Measurements from ENCODE around the gene PHACTR3.

Gene PHACTR3

DNA sequence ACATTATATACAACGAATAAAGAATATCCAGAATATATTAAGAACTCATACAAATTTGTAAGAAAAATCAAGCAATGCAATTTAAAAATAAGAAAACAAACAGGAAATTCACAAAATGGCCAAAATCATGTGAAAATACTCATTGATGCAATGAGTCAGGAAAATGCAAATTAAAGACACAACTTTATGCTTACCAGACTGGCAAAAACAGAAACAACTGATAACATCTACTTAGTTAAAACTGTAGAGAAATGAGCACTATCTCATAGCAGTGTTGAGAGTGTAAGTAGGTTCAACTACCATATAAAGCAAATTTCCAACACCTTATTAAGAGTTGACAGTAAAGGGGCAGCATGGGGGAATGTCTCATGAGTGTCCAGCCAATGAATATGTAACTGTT lies 266.8 kb downstream of the PHACTR3 start:
- Histone ChIP-seq H3K27ac (ENCODE audit: low read length) (no peak overlapping the region), H4K20me1 (ENCODE audit: insufficient read depth, low read length) (no peaks in the 10 kb centered on the region), H3K4me1 (ENCODE audit: low read length) (peaks cover 12% of the 10 kb centered on the region), H3K9me3 (replicated peaks; ENCODE audit: insufficient read depth, low read length) (no peaks in the 10 kb centered on the region), H3K36me3 (replicated peaks; ENCODE audit: insufficient read depth, low read length) (no peaks in the 10 kb centered on the region), H2AFZ (ENCODE audit: low read length) (no peak overlapping the region), H3F3A (ENCODE audit: insufficient read depth, low read length) (no peaks in the 10 kb centered on the region), H3K9ac (ENCODE audit: low read length) (no peak overlapping the region), H3K79me2 (ENCODE audit: low read length) (no peaks in the 10 kb centered on the region), H3K9me2 (replicated peaks; ENCODE audit: insufficient read depth, low read length) (no peaks in the 10 kb centered on the region), H3K4me3 (ENCODE audit: low read length) (no peak overlapping the region), H3K4me2 (ENCODE audit: low read depth, low read length) (no peak overlapping the region), H3K27me3 (replicated peaks; ENCODE audit: insufficient read depth, low read length) (no peaks in the 10 kb centered on the region)
- no peak for DNase-seq
- TF ChIP-seq, protein P1, sequence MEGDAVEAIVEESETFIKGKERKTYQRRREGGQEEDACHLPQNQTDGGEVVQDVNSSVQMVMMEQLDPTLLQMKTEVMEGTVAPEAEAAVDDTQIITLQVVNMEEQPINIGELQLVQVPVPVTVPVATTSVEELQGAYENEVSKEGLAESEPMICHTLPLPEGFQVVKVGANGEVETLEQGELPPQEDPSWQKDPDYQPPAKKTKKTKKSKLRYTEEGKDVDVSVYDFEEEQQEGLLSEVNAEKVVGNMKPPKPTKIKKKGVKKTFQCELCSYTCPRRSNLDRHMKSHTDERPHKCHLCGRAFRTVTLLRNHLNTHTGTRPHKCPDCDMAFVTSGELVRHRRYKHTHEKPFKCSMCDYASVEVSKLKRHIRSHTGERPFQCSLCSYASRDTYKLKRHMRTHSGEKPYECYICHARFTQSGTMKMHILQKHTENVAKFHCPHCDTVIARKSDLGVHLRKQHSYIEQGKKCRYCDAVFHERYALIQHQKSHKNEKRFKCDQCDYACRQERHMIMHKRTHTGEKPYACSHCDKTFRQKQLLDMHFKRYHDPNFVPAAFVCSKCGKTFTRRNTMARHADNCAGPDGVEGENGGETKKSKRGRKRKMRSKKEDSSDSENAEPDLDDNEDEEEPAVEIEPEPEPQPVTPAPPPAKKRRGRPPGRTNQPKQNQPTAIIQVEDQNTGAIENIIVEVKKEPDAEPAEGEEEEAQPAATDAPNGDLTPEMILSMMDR (IDR thresholded peaks at IDR 0.05; ENCODE audit: low read length): no peak
- TF ChIP-seq EZH2 (optimal IDR thresholded peaks at IDR 0.05; ENCODE audit: low read depth, low read length) (no peak), EZH2phosphoT487 (IDR thresholded peaks at IDR 0.05; ENCODE audit: low read length) (no peak)

DNA sequence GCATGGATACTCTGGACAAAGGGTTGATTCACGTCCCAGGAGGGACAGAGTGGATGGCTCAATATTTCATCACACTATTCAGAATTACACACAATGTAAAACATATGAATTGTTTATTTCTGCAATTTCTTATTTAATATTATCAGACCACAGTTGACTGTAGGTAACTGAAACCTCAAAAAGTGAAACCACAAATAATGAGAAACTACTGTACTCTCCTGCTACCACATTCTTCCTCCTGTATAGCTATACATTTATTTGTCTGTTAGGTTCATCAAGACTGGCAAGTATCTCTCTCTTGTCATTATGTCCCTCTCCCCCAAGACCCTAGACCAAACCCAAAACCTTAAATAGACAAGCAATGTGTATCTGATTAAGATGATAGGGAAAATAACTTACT lies 269.1 kb downstream of the PHACTR3 start:
- Histone ChIP-seq H2AFZ (ENCODE audit: low read length) (no peak overlapping the region), H3K4me3 (ENCODE audit: low read length) (no peak overlapping the region), H3K27me3 (replicated peaks; ENCODE audit: insufficient read depth, low read length) (no peaks in the 10 kb centered on the region), H4K20me1 (ENCODE audit: insufficient read depth, low read length) (no peaks in the 10 kb centered on the region), H3K9me2 (replicated peaks; ENCODE audit: insufficient read depth, low read length) (no peaks in the 10 kb centered on the region), H3K79me2 (ENCODE audit: low read length) (no peaks in the 10 kb centered on the region), H3K4me1 (ENCODE audit: low read length) (peaks cover 6% of the 10 kb centered on the region; the same call in 1 of the 2 replicates), H3K36me3 (replicated peaks; ENCODE audit: insufficient read depth, low read length) (no peaks in the 10 kb centered on the region), H3K9me3 (replicated peaks; ENCODE audit: insufficient read depth, low read length) (no peaks in the 10 kb centered on the region), H3K4me2 (ENCODE audit: low read depth, low read length) (no peak overlapping the region), H3K9ac (ENCODE audit: low read length) (no peak overlapping the region), H3K27ac (ENCODE audit: low read length) (no peak overlapping the region), H3F3A (ENCODE audit: insufficient read depth, low read length) (no peaks in the 10 kb centered on the region)
- TF ChIP-seq EZH2phosphoT487 (IDR thresholded peaks at IDR 0.05; ENCODE audit: low read length) (no peak), EZH2 (optimal IDR thresholded peaks at IDR 0.05; ENCODE audit: low read depth, low read length) (no peak)
- TF ChIP-seq, protein P1 (IDR thresholded peaks at IDR 0.05; ENCODE audit: low read length): no peak
- peak; percentile 42 for DNase-seq

DNA sequence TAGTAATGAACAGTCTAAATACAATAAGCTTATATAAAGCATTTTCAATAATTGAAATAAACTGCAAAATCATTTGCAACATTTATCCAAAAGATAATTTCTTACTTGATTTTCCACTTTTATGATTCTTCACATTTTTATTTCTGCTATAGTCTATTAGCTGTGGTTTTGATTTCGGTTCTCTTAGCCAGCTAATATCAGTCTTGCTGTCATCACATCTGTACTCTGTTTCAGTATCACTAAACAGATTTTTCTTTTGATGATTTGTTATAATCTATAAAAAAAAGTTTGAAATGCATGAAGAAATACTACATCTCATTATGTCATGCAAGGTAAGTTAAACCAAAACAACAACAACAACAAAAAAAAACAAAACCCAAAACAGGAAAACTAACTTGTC lies 275.9 kb downstream of the PHACTR3 start:
- no peak for DNase-seq
- H3K36me3 ChIP-seq (replicated peaks; ENCODE audit: insufficient read depth, low read length): no peaks in the 10 kb centered on the region
- no peak overlapping the region for H3K4me2 ChIP-seq (ENCODE audit: low read depth, low read length)
- H2AFZ ChIP-seq (ENCODE audit: low read length): no peak overlapping the region
- no peaks in the 10 kb centered on the region for H3K4me1 ChIP-seq (ENCODE audit: low read length)
- no peak overlapping the region for H3K4me3 ChIP-seq (ENCODE audit: low read length)
- no peak overlapping the region for H3K27ac ChIP-seq (ENCODE audit: low read length)
- no peaks in the 10 kb centered on the region for H3K79me2 ChIP-seq (ENCODE audit: low read length)
- H4K20me1 ChIP-seq (ENCODE audit: insufficient read depth, low read length): no peaks in the 10 kb centered on the region
- H3K9me3 ChIP-seq (replicated peaks; ENCODE audit: insufficient read depth, low read length): no peaks in the 10 kb centered on the region
- TF ChIP-seq, protein P1 (IDR thresholded peaks at IDR 0.05; ENCODE audit: low read length): no peak
- TF ChIP-seq EZH2phosphoT487 (IDR thresholded peaks at IDR 0.05; ENCODE audit: low read length) (no peak), EZH2 (optimal IDR thresholded peaks at IDR 0.05; ENCODE audit: low read depth, low read length) (no peak)
- no peaks in the 10 kb centered on the region for H3K27me3 ChIP-seq (replicated peaks; ENCODE audit: insufficient read depth, low read length)
- no peaks in the 10 kb centered on the region for H3K9me2 ChIP-seq (replicated peaks; ENCODE audit: insufficient read depth, low read length)
- no peaks in the 10 kb centered on the region for H3F3A ChIP-seq (ENCODE audit: insufficient read depth, low read length)
- H3K9ac ChIP-seq (ENCODE audit: low read length): no peak overlapping the region

All from MM.1S (cell line).